GM03348 (cell line): ENCODE measurements around the gene TGM2.

Experiments used
- DNase-seq: peaks from one replicate; pipeline ENCODE4 v3.0.0; 2012; ENCODE audit warnings: low spot score

The TGM2 gene

DNA sequence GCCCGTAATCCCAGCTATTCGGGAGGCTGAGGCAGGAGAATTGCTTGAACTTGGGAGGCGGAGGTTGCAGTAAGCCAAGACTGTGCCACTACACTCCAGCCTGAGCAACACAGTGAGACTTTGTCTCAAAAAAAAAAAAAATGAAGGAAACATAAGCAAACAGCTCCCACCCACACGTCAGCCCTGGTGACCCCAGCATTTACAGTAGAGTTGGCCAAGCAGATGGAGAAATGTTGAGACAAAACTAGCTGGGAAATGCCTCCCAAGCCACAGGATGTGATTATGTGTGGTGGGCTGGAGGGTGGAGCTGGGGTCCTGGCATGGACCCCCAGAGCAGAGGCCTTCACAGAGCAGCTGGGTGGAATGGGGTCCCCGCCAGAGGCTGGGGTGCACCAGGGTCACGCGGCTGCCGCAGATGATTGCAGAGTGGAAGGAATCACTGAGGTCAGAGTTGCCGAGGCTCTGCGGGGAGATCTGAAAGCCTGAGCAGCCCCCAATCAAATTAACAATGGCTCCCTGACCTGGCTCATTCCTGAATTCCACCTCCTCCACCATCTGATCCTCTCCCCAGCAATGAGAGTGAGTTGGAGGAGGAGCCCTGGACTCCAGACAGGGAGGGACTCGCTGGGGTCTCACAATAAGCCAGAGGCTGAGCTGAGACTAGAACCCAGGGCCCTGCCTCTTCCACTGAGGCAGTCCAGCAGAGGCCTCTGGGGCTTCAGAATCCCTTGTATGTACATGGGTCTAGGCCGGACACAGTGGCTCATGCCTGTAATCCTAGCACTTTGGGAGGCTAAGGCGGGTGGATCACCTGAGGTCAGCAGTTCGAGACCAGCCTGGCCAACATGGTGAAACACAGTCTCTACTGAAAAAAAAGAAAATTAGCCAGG, 34.7 kb upstream of the TGM2 start:
- DNase-seq = no peak

DNA sequence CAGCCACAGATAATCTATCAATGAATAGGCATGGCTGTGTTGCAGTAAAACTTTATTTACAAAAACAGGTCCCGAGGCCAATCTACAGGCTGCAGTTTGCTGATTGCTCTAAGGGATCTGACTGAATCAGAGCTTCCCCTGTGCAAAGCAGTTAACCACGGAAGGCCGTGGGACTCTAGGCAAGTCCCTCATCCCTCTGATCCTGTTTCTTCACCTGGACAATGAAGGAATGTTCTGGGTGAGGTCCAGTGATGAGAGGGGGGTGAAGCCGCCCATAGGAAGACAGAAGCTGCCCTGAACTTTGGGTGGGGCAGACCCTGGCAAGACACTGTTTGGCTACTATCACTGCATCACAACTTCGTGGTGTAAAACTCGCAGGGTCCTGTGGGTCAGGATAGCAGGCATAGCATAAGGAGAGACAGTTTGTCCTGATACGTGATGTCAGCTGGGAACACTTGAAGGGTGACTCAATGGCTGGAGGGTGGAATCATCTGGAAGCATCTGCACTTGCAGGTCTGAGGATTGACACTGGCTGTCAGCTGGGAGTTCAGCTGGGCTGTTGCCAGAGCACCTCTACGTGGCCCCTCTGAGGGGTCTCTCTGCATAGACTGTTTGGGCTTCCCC, 33.3 kb upstream of the TGM2 start:
- no peak for DNase-seq

DNA sequence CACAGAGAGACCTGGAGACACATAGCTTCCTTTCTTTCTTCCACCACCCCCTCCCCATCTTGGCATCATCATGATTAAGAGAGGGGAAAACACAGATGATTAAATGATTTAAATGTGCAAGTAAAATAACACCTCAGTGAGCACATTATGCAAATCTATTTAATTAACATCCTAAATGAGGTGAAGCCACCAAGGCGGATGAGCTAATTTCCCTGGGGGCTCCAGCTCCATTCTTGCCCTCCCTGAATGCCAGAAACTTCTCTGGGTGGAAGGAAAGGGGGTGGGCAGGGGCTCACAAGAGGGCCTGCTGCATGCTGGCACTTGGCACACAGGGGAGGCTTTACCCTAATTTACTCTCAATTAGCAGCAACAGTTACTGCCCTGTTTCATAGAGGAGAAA, 32.5 kb upstream of the TGM2 start:
- no peak for DNase-seq

DNA sequence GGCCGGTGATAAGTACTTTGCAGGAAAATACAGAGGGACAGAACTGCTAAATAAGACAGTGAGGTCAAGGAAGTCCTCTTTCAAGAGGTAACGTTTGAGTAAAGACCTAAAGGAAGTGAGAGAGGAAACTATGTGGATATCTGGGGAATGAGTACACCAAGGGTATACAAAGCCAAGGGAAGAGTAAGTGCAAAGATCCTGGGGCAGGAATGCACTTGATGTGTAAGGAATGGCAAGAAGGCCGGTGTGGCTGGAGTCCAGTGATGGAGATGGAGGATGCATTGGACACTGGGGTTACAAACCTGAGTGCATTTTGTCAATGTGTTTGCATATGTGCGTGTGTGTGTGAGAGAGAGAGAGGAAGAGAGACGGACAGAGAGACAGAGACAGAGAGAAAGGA, 32.1 kb upstream of the TGM2 start:
- no peak for DNase-seq

DNA sequence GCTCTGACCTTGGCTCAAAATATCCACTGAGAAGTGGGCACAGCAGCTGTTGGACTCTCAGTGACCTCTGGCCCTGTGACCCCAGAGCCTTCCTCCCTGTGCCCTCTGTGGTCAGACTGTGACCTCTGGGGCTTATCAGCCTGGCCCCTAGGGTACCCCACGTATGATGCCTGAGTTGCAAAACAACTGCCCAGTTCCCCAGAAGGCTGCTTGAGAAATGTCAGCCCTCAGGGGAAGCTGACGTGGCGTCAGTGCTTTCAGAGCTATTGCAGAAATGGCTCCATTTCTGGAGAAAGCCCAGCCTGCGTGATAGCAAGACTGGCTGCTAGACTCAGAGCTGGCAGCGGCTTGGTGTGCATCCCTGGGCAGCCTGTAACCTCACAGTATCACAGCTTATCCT, 31.5 kb upstream of the TGM2 start:
- DNase-seq = no peak

DNA sequence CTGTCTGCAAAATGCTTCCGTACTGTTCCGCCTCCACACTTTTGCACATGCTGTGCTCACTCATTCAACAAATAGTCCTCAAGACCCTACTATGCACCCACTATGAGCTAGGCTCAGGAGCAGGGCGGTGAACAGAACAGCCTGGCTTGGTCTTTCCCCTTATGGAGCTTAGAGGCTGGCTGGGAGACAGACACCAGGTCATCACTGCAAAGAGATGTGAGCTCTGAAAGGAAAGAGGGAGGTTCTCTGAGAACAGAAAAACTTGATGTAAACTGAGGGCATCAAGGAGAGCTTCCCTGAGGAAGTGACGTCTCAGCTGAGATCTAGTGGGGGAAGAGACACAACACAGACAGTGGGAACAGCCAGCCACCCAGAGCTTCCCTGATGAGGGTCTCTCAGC, 31.0 kb upstream of the TGM2 start:
- DNase-seq = no peak

DNA sequence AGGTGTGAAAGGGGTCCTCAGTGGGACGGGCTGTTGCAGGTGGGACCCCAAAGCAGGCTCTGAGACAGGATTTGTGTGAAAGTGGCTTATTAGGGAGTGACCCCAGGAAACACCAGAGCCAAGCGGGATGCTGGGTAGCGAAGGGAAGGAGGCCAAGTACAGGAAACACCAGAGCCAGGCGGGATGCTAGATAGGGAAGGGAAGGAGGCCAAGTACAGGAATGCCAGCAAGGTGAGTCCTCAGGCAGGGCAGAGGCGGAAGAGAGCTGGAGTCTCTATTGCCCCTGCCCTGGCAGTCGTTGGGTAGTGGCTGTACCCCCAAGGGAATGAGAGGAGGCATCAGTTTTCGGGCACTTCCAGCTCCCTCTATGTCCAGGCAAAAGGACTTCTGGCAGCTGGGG, 30.5 kb upstream of the TGM2 start:
- no peak for DNase-seq

DNA sequence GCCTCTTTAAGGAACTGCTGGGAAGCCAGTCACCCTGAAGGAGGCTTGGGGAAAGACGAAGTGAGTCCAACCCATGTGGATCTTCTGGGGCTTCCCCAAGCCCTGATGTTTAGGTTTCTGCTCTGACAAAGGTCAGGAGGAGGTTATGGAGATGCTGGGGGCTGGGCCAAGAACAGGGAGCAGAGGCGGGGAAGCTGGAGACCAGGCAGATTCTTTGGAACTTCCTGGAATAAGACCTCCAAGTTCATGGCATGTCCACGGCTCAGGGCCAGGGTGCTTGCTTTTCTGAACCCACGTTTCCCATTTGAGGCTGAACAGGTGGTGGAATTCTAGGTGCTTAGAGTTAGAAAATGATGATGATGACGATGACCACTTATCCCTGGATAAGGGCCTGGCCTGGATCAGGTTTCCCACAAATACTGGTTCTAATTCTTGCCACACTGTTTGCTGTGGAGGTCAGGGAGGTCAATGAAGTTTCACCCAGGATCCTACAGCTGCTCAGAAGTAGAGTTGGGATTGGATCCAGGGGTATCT, 30.0 kb upstream of the TGM2 start:
- DNase-seq = no peak

DNA sequence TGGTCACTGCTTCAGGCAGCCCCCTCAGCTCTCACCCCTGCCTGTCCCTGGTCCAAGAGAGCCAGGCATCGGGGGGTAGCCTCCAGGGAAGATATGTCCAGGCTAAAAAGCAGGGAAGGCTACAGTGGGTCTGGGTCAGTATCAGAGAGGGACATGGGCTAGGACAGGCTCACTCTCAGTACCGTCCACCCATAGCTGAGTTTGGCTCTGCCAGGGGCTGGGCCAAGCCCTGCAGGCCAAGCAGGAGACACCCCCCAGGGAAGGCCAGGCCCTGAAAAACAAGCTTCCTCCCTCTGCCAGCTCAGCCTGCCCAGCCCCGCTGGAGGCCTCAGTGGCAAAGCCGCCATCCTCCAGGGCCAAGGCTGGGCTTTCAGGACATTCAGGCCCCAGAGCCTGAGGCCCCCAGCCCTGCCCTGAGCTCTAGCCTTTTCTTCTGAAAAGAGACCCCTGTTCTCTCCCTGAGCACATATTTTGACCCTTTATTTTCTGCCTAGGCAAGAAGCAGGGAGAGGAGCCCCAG, 28.6 kb upstream of the TGM2 start:
- DNase-seq = no peak

DNA sequence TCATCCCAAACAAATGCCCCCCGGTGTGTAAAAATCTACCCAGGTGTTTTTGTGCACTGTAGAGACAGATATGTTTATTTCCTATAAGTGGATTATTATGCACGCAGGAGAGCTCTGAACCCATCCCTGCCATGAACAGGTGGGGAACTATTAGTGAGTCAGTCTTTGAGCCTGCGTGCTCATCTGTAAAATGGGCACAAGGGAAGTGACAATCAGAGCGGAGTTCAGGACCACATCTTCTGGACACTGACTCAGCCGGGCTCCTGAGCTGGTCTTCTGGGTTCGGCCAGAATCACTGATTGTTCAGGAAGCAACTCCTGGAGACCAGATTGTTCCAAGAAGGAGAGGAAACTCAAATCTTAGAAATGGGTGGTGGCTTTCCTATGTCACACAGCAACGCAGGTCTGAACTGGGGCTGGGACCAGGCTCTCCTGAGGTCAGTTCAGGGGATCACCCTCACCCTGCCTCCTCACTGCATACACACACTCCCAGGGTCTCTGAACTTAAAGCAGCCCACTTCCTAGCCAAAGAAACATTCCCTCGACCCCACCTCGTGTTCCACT, 27.3 kb upstream of the TGM2 start:
- DNase-seq = no peak

DNA sequence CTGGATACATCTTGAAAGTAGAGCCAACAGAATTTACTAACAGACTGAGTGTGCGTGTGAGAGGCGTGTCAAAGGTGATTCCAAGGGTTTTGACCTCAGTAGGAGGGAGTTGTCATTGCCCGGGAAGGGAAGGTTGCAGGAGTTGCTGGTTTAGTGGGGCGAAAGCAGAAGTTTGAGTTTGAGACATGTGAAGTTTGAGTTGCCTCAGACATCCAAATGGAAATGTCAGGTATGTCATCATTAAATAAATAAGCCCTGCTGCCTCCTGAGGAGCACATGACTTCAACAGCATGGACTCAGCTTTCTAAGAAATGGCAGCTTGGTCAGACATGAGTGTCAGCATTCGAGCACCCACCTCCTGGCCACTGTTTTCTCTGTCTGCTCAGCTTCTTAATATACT, 26.6 kb upstream of the TGM2 start:
- DNase-seq = no peak

DNA sequence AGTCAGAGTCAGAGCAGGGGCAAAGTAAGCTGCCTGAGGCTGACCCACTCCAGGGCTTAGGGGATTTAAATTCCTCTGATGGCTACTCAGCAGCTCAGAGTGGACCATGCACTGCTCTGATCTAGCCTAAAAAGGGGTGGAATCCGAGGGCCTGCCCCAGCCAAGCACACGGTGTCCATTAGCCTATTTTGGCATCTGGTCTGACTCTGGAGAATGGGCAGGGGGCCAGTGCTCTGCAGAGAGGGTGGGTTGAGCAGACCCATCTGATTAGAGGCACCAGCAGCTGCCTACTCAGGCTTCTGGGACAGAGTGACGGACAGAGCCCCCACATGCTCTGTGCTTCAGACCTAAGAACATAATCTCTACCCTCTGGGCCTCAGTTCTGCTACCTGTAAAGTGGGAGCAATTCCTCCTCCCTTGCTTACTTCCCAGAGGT, 25.9 kb upstream of the TGM2 start:
- no peak for DNase-seq

DNA sequence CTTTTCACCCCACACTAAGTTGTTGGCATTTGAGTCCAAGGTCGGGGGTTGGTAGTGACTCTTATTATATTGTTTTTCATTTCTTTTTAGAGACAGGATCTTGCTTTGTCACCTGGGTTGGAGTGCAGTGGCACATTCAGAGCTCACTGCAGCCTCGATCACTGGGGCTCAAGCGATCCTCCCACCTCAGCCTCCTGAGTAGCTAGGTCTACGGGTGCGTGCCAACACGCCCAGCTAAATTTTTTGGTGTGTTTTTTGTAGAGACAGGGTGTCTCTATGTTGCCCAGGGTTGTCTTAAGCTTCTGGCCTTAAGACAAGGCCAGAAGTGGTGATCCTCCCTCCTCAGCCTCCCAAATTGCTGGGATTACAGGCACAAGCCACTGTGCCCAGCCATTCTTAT, 25.1 kb upstream of the TGM2 start:
- DNase-seq = no peak

DNA sequence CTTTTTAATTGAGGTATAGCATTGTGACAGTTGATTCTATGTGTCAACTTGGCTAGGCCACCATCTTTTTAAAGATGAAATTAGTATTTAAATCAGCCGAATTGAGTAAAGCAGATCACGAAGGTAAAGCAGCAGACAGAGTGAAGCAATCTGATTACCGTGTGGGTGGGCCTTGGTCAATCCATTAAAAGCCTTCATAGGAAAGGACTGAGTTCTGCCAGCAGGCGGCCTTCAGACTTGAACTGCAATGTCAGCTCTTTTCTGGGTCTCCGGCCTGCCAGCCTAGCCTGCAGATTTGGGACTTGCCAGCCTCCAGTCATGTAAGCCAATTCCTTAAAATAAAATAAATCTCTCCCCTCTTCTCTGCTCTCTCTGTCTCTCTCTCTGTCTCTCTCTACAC, 22.4 kb upstream of the TGM2 start:
- DNase-seq = peak; percentile 57

DNA sequence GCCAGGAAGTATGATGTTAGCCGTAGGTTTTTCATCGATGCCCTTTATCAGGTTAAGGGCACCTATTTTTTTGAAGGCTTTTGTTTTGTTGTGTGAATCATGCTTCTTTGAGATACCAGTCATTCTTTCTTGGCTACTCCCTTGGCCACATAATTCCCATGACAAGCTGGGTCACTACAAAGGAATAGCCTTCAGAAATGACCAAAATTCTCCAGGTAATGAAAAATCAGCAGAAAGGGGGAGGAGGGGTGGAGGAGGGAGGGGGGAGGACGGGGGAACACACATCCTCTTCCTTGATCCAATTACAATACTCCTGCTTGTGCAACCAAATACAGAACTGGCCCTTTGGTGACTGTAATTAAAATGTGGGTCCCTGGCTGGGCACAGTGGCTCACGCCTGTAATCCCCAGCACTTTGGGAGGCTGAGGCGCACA, 21.7 kb upstream of the TGM2 start:
- DNase-seq = no peak

DNA sequence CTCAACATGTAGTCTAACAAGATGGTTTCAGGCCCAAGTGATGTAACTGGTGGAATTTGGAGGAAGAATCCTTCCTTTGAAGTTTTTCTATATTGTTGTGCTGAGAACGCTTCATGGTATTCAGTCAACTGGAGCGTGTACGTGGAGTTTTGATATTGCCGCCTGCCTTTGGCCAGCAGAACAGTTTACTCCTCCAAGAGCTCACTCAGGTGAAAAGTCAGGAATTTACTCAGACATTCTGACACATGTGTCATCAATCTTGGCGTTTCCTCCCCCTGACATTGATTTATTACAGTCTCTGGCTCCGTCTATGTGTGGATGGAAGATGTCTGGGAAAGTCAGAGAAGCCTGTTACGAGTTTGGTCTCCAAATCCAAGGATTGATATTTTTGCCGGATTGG, 19.0 kb upstream of the TGM2 start:
- no peak for DNase-seq

DNA sequence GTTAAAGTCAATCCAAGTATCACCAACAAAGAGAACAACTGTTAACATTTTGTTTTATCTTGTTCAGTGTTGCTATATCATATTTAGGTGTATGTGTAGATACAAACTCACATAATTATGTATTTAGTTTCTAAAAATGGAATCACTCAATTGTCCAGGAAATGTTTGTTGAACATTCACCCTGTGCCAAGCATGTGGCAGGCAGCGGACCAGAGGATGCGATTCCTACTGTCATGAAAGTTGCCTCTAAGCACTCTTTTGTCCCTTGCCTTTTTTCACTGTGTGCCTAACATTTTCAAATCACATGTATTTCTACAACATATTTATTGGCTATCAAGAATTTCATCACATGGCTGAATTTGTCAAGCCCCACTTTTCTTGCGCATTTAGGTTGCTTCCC, 16.9 kb upstream of the TGM2 start:
- DNase-seq = no peak

DNA sequence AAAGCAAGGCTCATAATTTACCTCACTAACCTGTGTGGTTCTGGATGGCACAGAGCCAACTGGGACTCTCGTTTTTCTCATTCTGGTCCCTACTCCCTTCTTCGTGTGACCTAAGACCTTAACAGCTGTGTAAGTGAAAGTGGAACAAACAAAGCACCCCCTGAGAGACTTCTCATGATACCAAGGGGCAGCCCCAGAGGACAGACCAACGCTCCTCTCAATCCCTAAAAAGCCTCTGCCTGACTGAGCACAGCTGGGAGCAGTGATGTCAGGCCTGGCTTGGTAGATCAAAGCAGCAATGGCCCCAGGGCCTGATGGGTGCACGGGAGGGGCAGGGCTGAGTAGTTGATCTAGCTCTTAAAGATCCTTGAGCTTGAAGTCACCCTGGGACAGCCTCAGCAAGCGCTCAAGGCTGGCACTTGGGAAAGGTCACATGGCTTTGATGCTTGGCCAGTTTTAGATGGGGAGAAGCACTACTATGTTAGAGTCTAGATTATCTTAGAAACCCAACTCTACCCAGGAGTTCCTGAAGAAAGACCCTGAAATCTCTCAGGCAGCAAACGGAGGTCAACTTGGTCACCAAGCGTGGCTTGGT, 16.2 kb upstream of the TGM2 start:
- DNase-seq = no peak

DNA sequence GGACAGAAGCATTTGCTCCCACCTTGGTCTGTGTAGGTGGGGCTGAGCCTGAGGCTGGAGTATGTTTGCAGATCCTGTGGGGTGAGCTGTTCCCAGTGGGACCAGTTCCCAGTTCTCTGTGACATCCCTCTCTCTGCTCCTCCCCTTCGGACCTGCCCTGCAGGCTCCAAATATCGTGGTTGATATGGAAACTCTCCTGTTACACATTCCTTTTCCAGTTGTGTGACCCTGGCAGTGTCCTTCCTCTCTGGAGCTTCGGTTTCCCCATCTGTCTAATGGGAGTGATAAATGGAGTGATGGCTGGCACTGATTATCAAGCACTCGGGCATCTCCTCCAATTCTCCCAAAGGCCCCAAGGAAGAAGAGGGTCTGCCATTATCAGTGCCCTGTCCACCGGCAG, 15.7 kb upstream of the TGM2 start:
- no peak for DNase-seq

DNA sequence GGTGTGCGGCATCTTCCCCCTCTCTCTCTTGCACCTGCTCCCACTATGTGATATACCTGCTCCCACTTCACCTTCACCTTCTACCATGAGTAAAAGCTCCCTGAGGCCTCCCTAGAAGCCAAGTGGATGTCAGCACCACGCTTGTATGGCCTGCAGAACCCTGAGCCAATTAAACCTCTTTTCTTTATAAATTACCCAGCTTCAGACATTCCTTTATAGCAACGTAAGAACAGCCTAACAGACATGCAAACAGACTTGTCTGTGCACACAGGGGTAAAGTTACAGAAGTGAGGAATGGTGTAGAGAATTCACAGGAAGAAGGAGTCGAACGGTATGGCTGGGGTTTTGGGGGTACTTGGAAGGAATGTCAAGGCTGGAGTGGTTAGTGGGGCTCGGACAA, 14.8 kb upstream of the TGM2 start:
- DNase-seq = no peak

DNA sequence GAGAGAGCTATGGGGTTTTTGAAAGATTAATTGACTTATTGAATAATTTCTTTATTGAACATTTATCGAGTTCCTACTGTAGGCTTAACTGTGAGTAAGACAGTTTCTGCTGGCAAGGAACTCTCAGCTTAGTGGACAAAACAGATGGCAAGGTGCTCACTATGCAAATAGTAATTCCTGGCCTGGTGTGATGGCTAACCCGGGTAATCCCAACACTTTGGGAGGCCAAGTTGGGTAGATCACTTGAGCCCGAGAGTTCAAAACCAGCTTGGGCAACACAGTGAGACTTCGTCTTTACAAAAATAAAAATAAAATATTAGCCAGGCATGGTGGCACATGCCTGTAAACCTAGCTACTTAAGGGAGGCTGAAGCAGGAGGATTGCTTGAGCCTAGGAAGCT, 13.5 kb upstream of the TGM2 start:
- no peak for DNase-seq

DNA sequence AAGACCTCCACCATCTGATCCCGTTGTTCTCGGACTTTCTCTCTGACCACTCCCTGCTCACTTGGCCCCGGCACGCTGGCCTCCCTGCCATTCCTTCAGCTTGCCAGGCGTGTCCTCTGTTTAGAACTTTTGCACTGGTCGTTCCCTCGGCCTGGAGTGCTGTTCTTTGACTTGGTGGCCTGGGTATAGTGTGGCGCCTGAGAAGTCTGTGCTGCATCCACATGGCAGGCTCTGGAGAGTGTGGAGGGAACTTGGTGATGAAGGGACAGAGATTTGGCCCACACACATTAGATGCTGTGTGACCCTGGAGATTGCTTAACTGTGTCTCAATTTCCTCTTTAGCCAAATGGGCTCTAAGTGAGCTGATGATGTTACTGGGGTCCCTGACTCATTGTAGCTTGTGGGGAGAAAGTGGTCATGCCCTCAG, 13.0 kb upstream of the TGM2 start:
- no peak for DNase-seq

DNA sequence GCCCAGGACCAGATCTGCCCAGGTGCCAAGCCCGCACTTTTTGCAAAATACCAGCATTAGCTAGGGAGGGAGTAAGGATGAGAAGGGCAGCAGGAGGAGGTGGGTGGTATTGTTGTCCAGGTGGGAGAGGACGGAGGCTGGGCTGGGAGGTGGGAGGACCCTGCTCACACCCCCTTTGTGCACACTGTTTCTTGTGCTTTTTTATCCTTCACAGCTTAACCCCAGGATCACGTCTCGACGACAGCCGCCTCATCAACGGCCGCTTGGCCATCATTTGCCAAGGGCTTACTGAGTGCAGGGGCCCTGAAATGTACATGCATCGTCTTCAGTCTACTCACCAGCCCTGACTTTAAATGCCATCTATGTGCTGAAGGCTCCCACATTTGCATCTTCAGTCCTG, 12.1 kb upstream of the TGM2 start:
- no peak for DNase-seq
